Measurements from ENCODE around the gene INF2. TPM values are rescaled to one million over a fixed set of nuclear protein-coding genes. Genes with fewer than 3 reads are reported as not detected.

INF2 gene
- total and polyA plus RNA-seq, 2 donors (not counting 3 experiments of a cell fraction or from before 2014, with no cell fraction given) = 55.3 to 124 TPM

GRCh38 chr14:104767634-104767918, 78.2 kb downstream of the INF2 start:
- TF ChIP-seq POLR2AphosphoS5 (IDR thresholded peaks at IDR 0.05; ENCODE audit: insufficient read depth, low read depth, low read length) (no peak), GATA2 (IDR thresholded peaks at IDR 0.05; ENCODE audit: insufficient read depth, insufficient read length, low read depth, low read length) (no peak), MAX (IDR thresholded peaks at IDR 0.05; ENCODE audit: insufficient read depth, insufficient read length) (no peak), CTCF (IDR thresholded peaks at IDR 0.05; ENCODE audit: extremely low read depth in 1 of 2, insufficient read depth in 1 of 2, low read depth in 1 of 2, low read length in 2 of 2) (no peak), EZH2 (IDR thresholded peaks at IDR 0.05; ENCODE audit: borderline replicate concordance, low read depth, low read length, severe bottlenecking) (no peak), MYC (IDR thresholded peaks at IDR 0.05; ENCODE audit: low read depth, low read length) (no peak), JUN (IDR thresholded peaks at IDR 0.05; ENCODE audit: borderline replicate concordance, insufficient read depth, insufficient read length, low read depth) (no peak), POLR2A (IDR thresholded peaks at IDR 0.05; ENCODE audit: low read depth, low read length) (no peak), FOS (IDR thresholded peaks at IDR 0.05; ENCODE audit: borderline replicate concordance, insufficient read depth, low read length) (no peak)
- Histone ChIP-seq H3K4me3 (replicated peaks in 1 of 3; ENCODE audit: insufficient read depth in 1 of 3, low read depth in 1 of 3, low read length in 3 of 3) (no peak overlapping the region), H3K4me2 (ENCODE audit: insufficient read depth, low read length) (no peak overlapping the region), H3K9me1 (replicated peaks; ENCODE audit: control insufficient read depth, extremely low read depth, insufficient read depth, low read length) (no peaks in the 10 kb centered on the region), H3K4me1 (ENCODE audit: control insufficient read depth, extremely low read depth, insufficient read depth, low read length) (no peaks in the 10 kb centered on the region), H3K79me2 (ENCODE audit: control insufficient read depth, insufficient read depth, low read length) (no peaks in the 10 kb centered on the region), H3K9ac (replicated peaks; ENCODE audit: extremely low read depth, insufficient read depth, low read length) (no peak overlapping the region), H3K27ac (ENCODE audit: insufficient read depth, low read depth, low read length) (no peak overlapping the region), H4K20me1 (replicated peaks; ENCODE audit: control insufficient read depth, extremely low read depth, insufficient read depth, low read length) (no peaks in the 10 kb centered on the region), H3K36me3 (ENCODE audit: control insufficient read depth in 2 of 2, extremely low read depth in 1 of 2, insufficient read depth in 2 of 2, low read length in 2 of 2) (peaks cover 0 to 20% of the 10 kb centered on the region in 2 experiments), H3K9me3 (replicated peaks; ENCODE audit: control insufficient read depth, insufficient read depth, low read length) (no peaks in the 10 kb centered on the region), H2AFZ (ENCODE audit: low read depth, low read length) (no peak overlapping the region), H3K27me3 (ENCODE audit: control insufficient read depth in 2 of 2, insufficient read depth in 2 of 2, low read length in 2 of 2) (no peaks in the 10 kb centered on the region)
- no peak for DNase-seq (ENCODE audit: low read depth, low spot score)
- intact Hi-C loops (cut with micrococcal nuclease) (loop anchor here (10.0 kb wide), 1 partner anchor 207 kb away; the partner anchor contains the start of gene AHNAK2), dilution Hi-C loops (cut with MboI; ENCODE audit: extremely low pct_ligation_motif_present, low sequenced_read_pairs) (no loop called here)
- BruUV-seq (replicated peaks) = no TSS peak
- FAIRE-seq = no peak
- POLR2A ChIA-PET = no interaction called here
- CTCF ChIA-PET = interaction anchor here (1.0 to 1.8 kb wide), 2 partner anchors 53 to 58 kb away, joined by 7 to 8 read pairs; no protein-coding TSS in a partner anchor

All from endothelial cell of umbilical vein (primary cell).